ENCODE data around the gene ZNF467.
A peak's percentile ranks its signal among the peaks of the same experiment; 100 is the strongest.

ZNF467 gene

GRCh38 chr7:149783386-149784250, 10.2 kb upstream of the ZNF467 start:
- no peak for DNase-seq

GRCh38 chr7:149782682-149783345, 9.4 kb upstream of the ZNF467 start:
- DNase-seq, result no peak

GRCh38 chr7:149781921-149782320, 8.5 kb upstream of the ZNF467 start:
- no peak for DNase-seq

- DNase-seq, result no peak
Measured at GRCh38 chr7:149780636-149781419, 7.4 kb upstream of the ZNF467 start.

GRCh38 chr7:149780056-149780455, 6.7 kb upstream of the ZNF467 start:
- DNase-seq, result no peak

- no peak for DNase-seq
Measured at GRCh38 chr7:149779502-149779805, 6.1 kb upstream of the ZNF467 start.

GRCh38 chr7:149778696-149779501, 5.5 kb upstream of the ZNF467 start:
- no peak for DNase-seq

- DNase-seq, result no peak
Measured at GRCh38 chr7:149778327-149778637, 4.9 kb upstream of the ZNF467 start.

- no peak for DNase-seq
Measured at GRCh38 chr7:149777551-149778326, 4.4 kb upstream of the ZNF467 start.

- DNase-seq, result no peak
Measured at GRCh38 chr7:149776848-149777407, 3.5 kb upstream of the ZNF467 start.

GRCh38 chr7:149776289-149776688, 2.9 kb upstream of the ZNF467 start:
- no peak for DNase-seq

- no peak for DNase-seq
Measured at GRCh38 chr7:149775176-149775556, 1.8 kb upstream of the ZNF467 start.

- DNase-seq, result no peak
Measured at GRCh38 chr7:149774237-149775175, 1.1 kb upstream of the ZNF467 start.

- DNase-seq, result no peak
Measured at GRCh38 chr7:149772956-149773434, 393 bp downstream of the ZNF467 start.

- DNase-seq, result no peak
Measured at GRCh38 chr7:149772241-149772955, 990 bp downstream of the ZNF467 start.

GRCh38 chr7:149771720-149772240, 1.6 kb downstream of the ZNF467 start:
- DNase-seq, result peak; percentile 87

GRCh38 chr7:149770728-149771636, 2.4 kb downstream of the ZNF467 start:
- no peak for DNase-seq

- no peak for DNase-seq
Measured at GRCh38 chr7:149769915-149770314, 3.5 kb downstream of the ZNF467 start.

GRCh38 chr7:149768931-149769330, 4.5 kb downstream of the ZNF467 start:
- DNase-seq, result no peak
